Subcutaneous abdominal adipose tissue (tissue), 5 donors: Measurements from ENCODE around the gene CCDC196.
"Not testable (repeated sequence)": the region's sequence is repeated elsewhere in the genome, so short reads cannot be mapped to it uniquely, and the experiment has no call there.

ENCODE experiments used
- H3K27ac ChIP-seq: one replicate; pipeline ENCODE4 v1.7.0; 2013; ENCODE audit warnings: low read depth, mild to moderate bottlenecking, inconsistent platforms, low read length, moderate library complexity
- H3K27me3 ChIP-seq, 5 donors: one replicate each; pipeline ENCODE4 v1.7.0; 2013; ENCODE audit warnings: low read length in 5 of 5, inconsistent platforms in 1 of 5; ENCODE audit not compliant: control insufficient read depth in 5 of 5, insufficient read depth in 4 of 5
- H3K36me3 ChIP-seq, 5 donors: one replicate each; pipeline ENCODE4 v1.7.0; 2013; ENCODE audit warnings: low read length in 5 of 5; ENCODE audit not compliant: control insufficient read depth in 5 of 5, insufficient read depth in 5 of 5
- H3K4me1 ChIP-seq, 5 donors: one replicate each; pipeline ENCODE4 v1.7.0; 2013; ENCODE audit warnings: low read length in 5 of 5, mild to moderate bottlenecking in 3 of 5, moderate library complexity in 1 of 5; ENCODE audit not compliant: control insufficient read depth in 5 of 5, insufficient read depth in 5 of 5
- H3K4me3 ChIP-seq, 5 donors: one replicate each; pipeline ENCODE4 v1.7.0; 2013; ENCODE audit warnings: low read length in 5 of 5, low read depth in 1 of 5
- H3K9ac ChIP-seq, 5 donors: one replicate each; pipeline ENCODE4 v1.7.0; 2013; ENCODE audit warnings: low read length in 5 of 5, mild to moderate bottlenecking in 4 of 5, moderate library complexity in 3 of 5
- H3K9me3 ChIP-seq, 5 donors: one replicate each; pipeline ENCODE4 v1.7.0; 2013; ENCODE audit warnings: low read length in 5 of 5; ENCODE audit not compliant: control insufficient read depth in 5 of 5
- donor health status: healthy.
- donor health status: healthy.
- donor health status: healthy.
- donor health status: healthy.
- donor health status: healthy.

Gene CCDC196

GRCh38 chr14:66543996-66544395 lies 57.8 kb downstream of the CCDC196 start:
- H3K4me1 ChIP-seq = no peaks in the 10 kb centered on the region
- no peak overlapping the region for H3K4me3 ChIP-seq
- H3K27ac ChIP-seq = no peak overlapping the region
- no peak overlapping the region for H3K9ac ChIP-seq
- H3K27me3 ChIP-seq = no peaks in the 10 kb centered on the region
- no peaks in the 10 kb centered on the region for H3K36me3 ChIP-seq
- no peaks in the 10 kb centered on the region for H3K9me3 ChIP-seq

- not testable (repeated sequence) for H3K4me1 ChIP-seq, H3K9ac ChIP-seq, H3K9me3 ChIP-seq, H3K27ac ChIP-seq, H3K27me3 ChIP-seq, H3K4me3 ChIP-seq, H3K36me3 ChIP-seq
Observed at GRCh38 chr14:66545191-66545590, 59.0 kb downstream of the CCDC196 start.

- H3K4me1 ChIP-seq, H3K9me3 ChIP-seq, H3K36me3 ChIP-seq, H3K9ac ChIP-seq, H3K27me3 ChIP-seq, H3K4me3 ChIP-seq, H3K27ac ChIP-seq: not testable (repeated sequence)
Observed at GRCh38 chr14:66545751-66546150, 59.6 kb downstream of the CCDC196 start.
